Activated CD4-positive, alpha-beta T cell treated with anti-CD3 and anti-CD28 coated beads, Interleukin-2, amount 10 ng/mL, durations not matched to agents 7 days and 5 days (primary cell): ENCODE results near the gene CPPED1. TPM values are rescaled to one million over a fixed set of nuclear protein-coding genes. Genes with fewer than 3 reads are reported as not detected.

Source experiments
- CTCF ChIA-PET: fragments of 350-600 bp; sonication (Branson Sonifier 250); formaldehyde crosslinking; loops from one replicate; lab custom pipeline; 2021; ENCODE audit warnings: antibody characterized with exemption; lab: Charles Lee
- POLR2A ChIA-PET: fragments of 350-600 bp; sonication (Branson Sonifier 250); formaldehyde crosslinking; loops from one replicate; lab custom pipeline; 2021; ENCODE audit warnings: antibody characterized with exemption; lab: Charles Lee
- DNase-seq: peaks from one replicate; pipeline ENCODE4 v3.0.0-alpha.2; 2020
- H3K27ac Mint-ChIP-seq: one replicate; pipeline ENCODE4 v1.8.0; 2021; ENCODE audit warnings: mild to moderate bottlenecking, moderate library complexity, mixed read lengths
- H3K27me3 Mint-ChIP-seq: one replicate; pipeline ENCODE4 v1.8.0; 2021; ENCODE audit warnings: mixed read lengths
- H3K36me3 Mint-ChIP-seq: one replicate; pipeline ENCODE4 v1.8.0; 2021; ENCODE audit warnings: low read depth, mixed read lengths
- H3K4me1 Mint-ChIP-seq: one replicate; pipeline ENCODE4 v1.8.0; 2021; ENCODE audit warnings: mixed read lengths
- H3K4me3 Mint-ChIP-seq: one replicate; pipeline ENCODE4 v1.8.0; 2021; ENCODE audit warnings: mild to moderate bottlenecking, moderate library complexity, mixed read lengths
- H3K9me3 Mint-ChIP-seq: one replicate; pipeline ENCODE4 v1.8.0; 2021; ENCODE audit warnings: mixed read lengths
- total RNA-seq, 2 experiments: library from RNA; stranded (reverse); gene quantifications; one replicate each; pipeline ENCODE4 v1.2.3, GENCODE V29; 2021

Gene CPPED1
- total RNA-seq, 2 experiments from 2014 or later = 15.7 to 17.1 TPM

- H3K27me3 Mint-ChIP-seq = no peaks in the 10 kb centered on the region
- no peak for DNase-seq
- H3K9me3 Mint-ChIP-seq = peaks cover 31% of the 10 kb centered on the region
- no peak overlapping the region for H3K27ac Mint-ChIP-seq
- peaks cover 20% of the 10 kb centered on the region for H3K36me3 Mint-ChIP-seq
- ChIA-PET CTCF (no interaction called here), POLR2A (no interaction called here)
- no peaks in the 10 kb centered on the region for H3K4me1 Mint-ChIP-seq
- H3K4me3 Mint-ChIP-seq = no peak overlapping the region
Measured at GRCh38 chr16:12667909-12668308, 135.8 kb downstream of the CPPED1 start.

DNA sequence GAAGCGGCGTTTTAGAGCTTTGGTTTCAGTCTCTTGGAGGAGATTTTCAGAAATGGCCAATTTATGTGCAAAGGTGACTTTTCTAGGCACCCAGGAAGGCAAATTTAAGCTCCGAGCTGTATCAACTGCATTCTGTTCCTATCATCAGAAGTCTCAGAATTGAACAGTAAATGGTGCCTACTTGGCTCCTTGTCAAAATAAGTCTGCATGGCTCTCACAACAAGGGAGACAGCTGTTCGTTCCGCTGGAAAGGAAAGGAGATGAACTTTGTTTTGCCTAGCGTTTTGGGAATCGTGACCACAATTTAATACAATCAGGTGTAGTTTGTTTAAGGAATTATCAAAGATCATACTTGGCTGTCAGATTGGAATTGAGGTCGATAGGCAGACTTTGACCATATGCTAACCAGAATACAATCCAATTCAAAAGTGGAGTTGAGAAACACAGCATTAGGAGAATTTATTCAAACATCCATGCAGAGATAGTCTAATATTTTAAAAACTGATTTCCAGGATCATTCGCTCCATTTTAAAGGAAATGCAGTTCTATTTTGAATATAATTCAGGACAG lies 139.4 kb downstream of the CPPED1 start:
- Mint-ChIP-seq H3K9me3 (peaks cover 30% of the 10 kb centered on the region), H3K27me3 (no peaks in the 10 kb centered on the region), H3K4me3 (no peak overlapping the region), H3K4me1 (no peaks in the 10 kb centered on the region), H3K36me3 (peaks cover 24% of the 10 kb centered on the region), H3K27ac (no peak overlapping the region)
- POLR2A ChIA-PET = no interaction called here
- CTCF ChIA-PET = no interaction called here
- DNase-seq = no peak

GRCh38 chr16:12661656-12662172 lies 142.0 kb downstream of the CPPED1 start:
- Mint-ChIP-seq H3K4me3 (no peak overlapping the region), H3K36me3 (peaks cover 20% of the 10 kb centered on the region), H3K9me3 (peaks cover 14% of the 10 kb centered on the region), H3K27ac (no peak overlapping the region), H3K4me1 (no peaks in the 10 kb centered on the region), H3K27me3 (no peaks in the 10 kb centered on the region)
- peak; percentile 57 for DNase-seq
- CTCF ChIA-PET = interaction anchor here (1.7 kb wide), 1 partner anchor 21 kb away, joined by 3 read pairs; no protein-coding TSS in a partner anchor
- POLR2A ChIA-PET = no interaction called here

- Mint-ChIP-seq H3K4me3 (no peak overlapping the region), H3K27ac (no peak overlapping the region), H3K4me1 (no peaks in the 10 kb centered on the region), H3K27me3 (no peaks in the 10 kb centered on the region), H3K9me3 (peaks cover 9% of the 10 kb centered on the region), H3K36me3 (peaks cover 18% of the 10 kb centered on the region)
- DNase-seq = no peak
- POLR2A ChIA-PET = no interaction called here
- CTCF ChIA-PET = no interaction called here
Measured at GRCh38 chr16:12659871-12660270, 143.8 kb downstream of the CPPED1 start.

DNA sequence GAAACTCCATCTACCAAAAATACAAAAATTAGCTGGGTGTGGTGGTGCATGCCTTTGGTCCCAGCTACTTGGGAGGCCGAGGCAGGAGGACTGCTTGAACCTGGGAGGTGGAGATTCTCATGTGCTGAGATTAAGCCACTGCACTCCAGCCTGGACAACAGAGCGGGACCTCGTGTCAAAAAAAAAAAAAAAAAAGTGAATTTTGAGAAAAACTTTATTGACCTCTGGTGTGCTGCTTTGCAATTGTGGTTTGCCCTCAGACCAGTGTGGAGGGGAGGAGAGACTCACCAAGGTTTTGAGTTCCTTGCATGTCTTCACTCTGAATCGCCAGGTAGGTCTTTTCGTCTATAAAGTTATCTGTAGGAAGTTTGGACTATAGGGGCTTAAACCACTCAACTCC lies 145.2 kb downstream of the CPPED1 start:
- H3K9me3 Mint-ChIP-seq = peaks cover 6% of the 10 kb centered on the region
- no peaks in the 10 kb centered on the region for H3K27me3 Mint-ChIP-seq
- CTCF ChIA-PET = no interaction called here
- no peaks in the 10 kb centered on the region for H3K4me1 Mint-ChIP-seq
- H3K27ac Mint-ChIP-seq = no peak overlapping the region
- peaks cover 9% of the 10 kb centered on the region for H3K36me3 Mint-ChIP-seq
- DNase-seq = no peak
- H3K4me3 Mint-ChIP-seq = no peak overlapping the region
- POLR2A ChIA-PET = no interaction called here

DNA sequence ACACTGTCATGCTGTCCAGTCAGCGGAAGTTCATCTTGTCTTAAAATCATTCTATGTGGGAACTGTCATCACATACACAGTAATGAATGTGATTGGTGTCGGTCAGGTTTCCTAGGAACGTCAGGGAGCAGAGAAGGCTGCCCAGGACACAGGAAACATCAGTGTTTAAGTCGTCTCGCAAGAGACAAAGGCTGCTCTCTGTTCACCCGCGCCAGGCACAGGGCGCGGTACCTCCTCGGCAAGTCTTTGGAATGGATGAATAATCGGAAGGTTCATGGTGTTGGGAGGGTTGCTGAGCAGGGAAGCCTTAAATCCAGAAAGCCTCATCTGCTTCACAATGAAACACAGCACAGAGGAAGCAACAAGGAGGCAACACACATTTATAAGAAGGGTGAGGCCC lies 148.2 kb downstream of the CPPED1 start:
- H3K4me1 Mint-ChIP-seq = no peaks in the 10 kb centered on the region
- no peak overlapping the region for H3K27ac Mint-ChIP-seq
- H3K4me3 Mint-ChIP-seq = no peak overlapping the region
- H3K9me3 Mint-ChIP-seq = peaks cover 5% of the 10 kb centered on the region
- DNase-seq = no peak
- H3K27me3 Mint-ChIP-seq = peaks cover 2% of the 10 kb centered on the region
- ChIA-PET POLR2A (no interaction called here), CTCF (interaction anchor here (1.1 kb wide), 1 partner anchor 14 kb away, joined by 3 read pairs; no protein-coding TSS in a partner anchor)
- H3K36me3 Mint-ChIP-seq = peaks cover 3% of the 10 kb centered on the region

GRCh38 chr16:12653820-12654392 lies 149.8 kb downstream of the CPPED1 start:
- no peak for DNase-seq
- Mint-ChIP-seq H3K27me3 (peaks cover 2% of the 10 kb centered on the region), H3K4me3 (no peak overlapping the region), H3K27ac (no peak overlapping the region), H3K4me1 (no peaks in the 10 kb centered on the region), H3K36me3 (peaks cover 3% of the 10 kb centered on the region), H3K9me3 (peaks cover 5% of the 10 kb centered on the region)
- POLR2A ChIA-PET = no interaction called here
- CTCF ChIA-PET = no interaction called here

GRCh38 chr16:12652924-12653323 lies 150.8 kb downstream of the CPPED1 start:
- Mint-ChIP-seq H3K4me3 (no peak overlapping the region), H3K9me3 (peaks cover 9% of the 10 kb centered on the region)
- POLR2A ChIA-PET = interaction anchor here (0.6 kb wide), 1 partner anchor 183 kb away, joined by 5 read pairs; no protein-coding TSS in a partner anchor

DNA sequence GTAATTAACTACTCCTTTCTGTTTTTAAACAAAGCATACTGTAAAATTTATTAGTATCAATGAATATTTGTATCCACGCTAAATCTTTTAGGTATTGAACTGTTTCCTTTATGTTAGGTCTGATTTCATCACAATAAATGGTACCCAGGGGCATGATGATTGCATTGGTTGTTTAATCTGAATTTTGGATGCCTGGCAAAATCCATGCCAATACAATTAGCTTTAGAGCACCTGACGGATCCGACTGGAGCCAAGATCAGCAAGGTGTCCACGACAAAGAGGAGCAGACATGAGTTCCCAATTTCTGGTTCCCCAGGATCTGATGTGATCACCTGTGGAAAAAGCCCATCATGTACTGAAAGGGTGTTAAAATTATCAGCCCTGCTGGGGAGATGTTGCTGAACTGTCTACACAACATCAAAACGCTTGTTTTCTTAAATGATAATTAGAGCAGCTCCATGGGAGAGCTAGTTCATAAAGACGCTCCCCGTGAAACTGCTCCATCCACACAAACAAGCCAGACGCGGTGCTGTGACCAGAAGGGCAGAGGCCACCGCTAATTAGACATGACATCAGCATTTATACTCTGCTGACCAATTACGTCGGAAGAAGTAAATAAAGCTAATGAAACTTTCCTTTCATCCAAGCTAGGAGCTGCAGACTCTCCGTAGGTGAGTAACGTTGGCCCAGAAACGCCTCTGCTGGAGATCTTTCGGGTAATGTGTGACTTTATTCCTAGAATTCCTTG lies 151.7 kb downstream of the CPPED1 start:
- Mint-ChIP-seq H3K27me3 (peaks cover 2% of the 10 kb centered on the region), H3K9me3 (peaks cover 9% of the 10 kb centered on the region), H3K4me3 (no peak overlapping the region), H3K27ac (no peak overlapping the region), H3K4me1 (peaks cover 9% of the 10 kb centered on the region), H3K36me3 (peaks cover 1% of the 10 kb centered on the region)
- CTCF ChIA-PET = interaction anchor here (0.6 kb wide), 1 partner anchor 185 kb away, joined by 3 read pairs; no protein-coding TSS in a partner anchor
- POLR2A ChIA-PET = no interaction called here
- no peak for DNase-seq

More at GRCh38 chr16:12652924-12653323, 150.8 kb downstream of the CPPED1 start:
- H3K27ac Mint-ChIP-seq = no peak overlapping the region
- H3K36me3 Mint-ChIP-seq = peaks cover 1% of the 10 kb centered on the region
- peaks cover 2% of the 10 kb centered on the region for H3K4me1 Mint-ChIP-seq
- CTCF ChIA-PET = interaction anchor here (0.6 kb wide), 1 partner anchor 94 kb away, joined by 3 read pairs; no protein-coding TSS in a partner anchor
- DNase-seq = no peak
- peaks cover 2% of the 10 kb centered on the region for H3K27me3 Mint-ChIP-seq

- peaks cover 9% of the 10 kb centered on the region for H3K9me3 Mint-ChIP-seq
- no peak overlapping the region for H3K4me3 Mint-ChIP-seq
- CTCF ChIA-PET = interaction anchor here (0.5 to 1.1 kb wide), 4 partner anchors 114 to 346 kb away, joined by 3 to 4 read pairs (median 4); no protein-coding TSS in a partner anchor
- no peaks in the 10 kb centered on the region for H3K36me3 Mint-ChIP-seq
- peaks cover 20% of the 10 kb centered on the region for H3K4me1 Mint-ChIP-seq
- DNase-seq = no peak
- H3K27me3 Mint-ChIP-seq = peaks cover 2% of the 10 kb centered on the region
- POLR2A ChIA-PET = no interaction called here
- no peak overlapping the region for H3K27ac Mint-ChIP-seq
Measured at GRCh38 chr16:12649356-12649755, 154.3 kb downstream of the CPPED1 start.

DNA sequence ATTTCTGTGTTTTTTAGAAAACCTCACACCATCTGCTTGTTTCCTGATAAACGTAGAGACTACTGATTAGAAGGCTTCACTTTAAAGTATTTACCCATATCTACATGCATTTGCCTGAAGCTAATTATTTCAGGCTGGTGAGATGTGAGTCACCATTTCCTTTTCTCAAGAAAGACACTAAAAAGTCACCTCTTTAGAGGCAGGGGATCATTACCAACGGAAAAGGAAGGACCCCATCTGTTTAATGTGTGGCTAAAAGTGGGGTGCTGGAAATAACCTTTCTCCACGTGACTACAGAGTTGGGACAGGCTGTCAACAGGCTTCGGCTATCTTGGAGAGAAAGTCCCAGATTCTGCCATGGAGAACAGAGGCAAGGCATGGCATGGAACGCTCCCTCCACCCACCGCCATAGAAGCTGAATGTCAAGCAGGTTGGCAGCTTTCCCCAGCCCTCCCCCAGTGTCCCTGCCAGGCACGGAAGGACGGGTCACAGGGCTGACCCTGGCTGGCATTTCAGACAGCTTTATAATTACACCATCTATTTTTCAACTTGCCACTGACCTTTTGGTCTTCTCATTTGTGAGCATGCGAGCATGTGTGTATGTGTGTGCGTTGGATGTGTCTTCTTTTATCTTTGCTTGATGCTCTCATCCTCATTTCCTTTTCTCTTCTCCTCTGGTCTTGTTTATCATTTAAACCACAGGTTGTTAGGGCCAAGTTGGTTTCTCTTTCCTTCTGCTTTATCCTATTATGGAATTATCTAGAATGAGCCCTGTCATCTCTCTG lies 157.0 kb downstream of the CPPED1 start:
- DNase-seq = peak; percentile 45
- peaks cover 20% of the 10 kb centered on the region for H3K4me1 Mint-ChIP-seq
- ChIA-PET POLR2A (interaction anchor here (0.6 kb wide), 1 partner anchor 111 kb away, joined by 3 read pairs; no protein-coding TSS in a partner anchor), CTCF (no interaction called here)
- peaks cover 13% of the 10 kb centered on the region for H3K9me3 Mint-ChIP-seq
- H3K4me3 Mint-ChIP-seq = peak overlapping the region; percentile 14
- peak overlapping the region; percentile 88 for H3K27ac Mint-ChIP-seq
- H3K27me3 Mint-ChIP-seq = no peaks in the 10 kb centered on the region
- H3K36me3 Mint-ChIP-seq = no peaks in the 10 kb centered on the region

- H3K4me3 Mint-ChIP-seq = peak overlapping the region; percentile 14
- peaks cover 13% of the 10 kb centered on the region for H3K9me3 Mint-ChIP-seq
- ChIA-PET POLR2A (interaction anchor here (0.6 kb wide), 1 partner anchor 111 kb away, joined by 3 read pairs; no protein-coding TSS in a partner anchor), CTCF (no interaction called here)
- H3K27ac Mint-ChIP-seq = peak overlapping the region; percentile 88
- peaks cover 20% of the 10 kb centered on the region for H3K4me1 Mint-ChIP-seq
- no peak for DNase-seq
- H3K36me3 Mint-ChIP-seq = no peaks in the 10 kb centered on the region
- H3K27me3 Mint-ChIP-seq = no peaks in the 10 kb centered on the region
Measured at GRCh38 chr16:12646098-12646489, 157.6 kb downstream of the CPPED1 start.
